Measurements from ENCODE around the gene C19orf81. TPM values are rescaled to one million over a fixed set of nuclear protein-coding genes. Genes with fewer than 3 reads are reported as not detected.

C19orf81 gene
- total RNA-seq, 1 experiment from 2014 or later = 22.4 TPM

DNA sequence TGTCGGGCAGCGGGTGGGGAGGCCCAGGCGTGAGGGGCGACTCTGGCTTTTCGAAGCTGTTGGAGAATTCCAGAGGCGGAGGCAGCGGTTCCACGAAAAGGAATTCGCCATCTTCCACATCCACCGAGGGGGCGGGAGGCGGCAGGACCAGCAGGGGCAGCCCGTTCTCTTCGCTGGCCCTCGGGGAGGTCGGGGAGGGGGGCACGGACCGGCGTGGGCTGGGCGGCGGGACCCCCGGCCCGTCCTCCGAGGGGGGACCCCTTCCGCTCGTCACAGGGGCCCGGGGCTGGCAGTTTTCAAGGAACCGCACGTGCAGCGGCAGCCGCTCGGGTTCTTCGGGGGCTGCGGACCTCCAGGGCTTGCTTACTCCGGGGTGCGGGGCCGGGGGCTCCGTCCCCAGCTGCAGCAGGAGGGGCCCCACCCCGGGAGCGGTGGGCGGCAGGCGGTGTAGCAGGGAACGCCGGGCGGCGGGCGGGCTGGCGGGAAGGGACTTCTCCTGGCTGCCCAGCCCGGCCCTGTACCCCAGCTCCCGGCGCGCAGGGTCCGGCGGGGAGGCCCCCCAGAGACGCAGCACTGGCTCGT is 18.0 kb downstream of the C19orf81 start:
- CTCF ChIA-PET = interaction anchor here (0.6 to 4.5 kb wide), 10 partner anchors 18 to 350 kb away, joined by 3 to 13 read pairs (median 4); partner anchors contain the start of gene C19orf81
- ATAC-seq (peak; percentile 31), DNase-seq (ENCODE audit: low spot score) (no peak)
- POLR2A ChIA-PET = no interaction called here
- Mint-ChIP-seq H3K9me3 (peaks cover 12% of the 10 kb centered on the region), H3K27ac (no peak overlapping the region), H3K4me1 (0 out of 2 replicates have a peak, but pooled peaks cover 7% of the 10 kb centered on the region), H3K36me3 (peaks cover 8% of the 10 kb centered on the region), H3K4me3 (no peak overlapping the region), H3K27me3 (ENCODE audit: low read depth) (peaks cover 83% of the 10 kb centered on the region)
- TF ChIP-seq USF1 (CRISPR knock-in tag; IDR thresholded peaks at IDR 0.05) = no peak
- TF ChIP-seq ZNF671 (CRISPR knock-in tag; IDR thresholded peaks at IDR 0.05) = no peak
- no peak for TF ChIP-seq HMGXB4 (CRISPR knock-in tag; IDR thresholded peaks at IDR 0.05)
- TF ChIP-seq CREB1 (CRISPR knock-in tag; IDR thresholded peaks at IDR 0.05) = no peak
- no peak for TF ChIP-seq ZNF425 (CRISPR knock-in tag; conservative IDR thresholded peaks at IDR 0.05)
- no peak for TF ChIP-seq ZNF138 (CRISPR knock-in tag; conservative IDR thresholded peaks at IDR 0.05)

GRCh38 chr19:50667759-50668231 is 18.6 kb downstream of the C19orf81 start:
- Mint-ChIP-seq H3K36me3 (peaks cover 8% of the 10 kb centered on the region), H3K4me1 (peaks cover 9% of the 10 kb centered on the region), H3K27me3 (ENCODE audit: low read depth) (peaks cover 87% of the 10 kb centered on the region), H3K4me3 (no peak overlapping the region), H3K27ac (no peak overlapping the region), H3K9me3 (peaks cover 12% of the 10 kb centered on the region)
- TF ChIP-seq NFE2L1 (CRISPR knock-in tag; IDR thresholded peaks at IDR 0.05) (no peak), ZNF423 (CRISPR knock-in tag; IDR thresholded peaks at IDR 0.05) (no peak), CBFB (CRISPR knock-in tag; IDR thresholded peaks at IDR 0.05; ENCODE audit: low read depth) (no peak), SMAD3 (CRISPR knock-in tag; IDR thresholded peaks at IDR 0.05; ENCODE audit: borderline replicate concordance) (no peak), OVOL2 (CRISPR knock-in tag; IDR thresholded peaks at IDR 0.05; ENCODE audit: borderline replicate concordance) (no peak), PREB (CRISPR knock-in tag; IDR thresholded peaks at IDR 0.05; ENCODE audit: borderline replicate concordance) (no peak), HMGA2 (CRISPR knock-in tag; IDR thresholded peaks at IDR 0.05) (no peak), PRDM15 (CRISPR knock-in tag; IDR thresholded peaks at IDR 0.05) (no peak), CREB1 (CRISPR knock-in tag; IDR thresholded peaks at IDR 0.05) (no peak), ZNF219 (CRISPR knock-in tag; IDR thresholded peaks at IDR 0.05; ENCODE audit: borderline replicate concordance) (no peak), TP53 (CRISPR knock-in tag; IDR thresholded peaks at IDR 0.05) (no peak)
- ChIA-PET CTCF (interaction anchor here (0.6 to 1.8 kb wide), 4 partner anchors 18 to 293 kb away, joined by 3 to 6 read pairs (median 4); partner anchors contain the start of gene C19orf81), POLR2A (no interaction called here)
- ATAC-seq = peak; percentile 24
- DNase-seq (ENCODE audit: low spot score) = no peak
